Neural cell (in vitro differentiated cells): ENCODE measurements around the gene NSMF. TPM values are rescaled to one million over a fixed set of nuclear protein-coding genes. Genes with fewer than 3 reads are reported as not detected.

Source experiments
- H2AFZ ChIP-seq: fragments of 200-600, 300-800 bp; sonication (generic), shearing (Covaris generic); 2 replicates; pipeline ENCODE4 v1.6.0; 2014; ENCODE audit warnings: low read depth, mild to moderate bottlenecking, antibody characterized with exemption, low read length, moderate library complexity
- H3F3A ChIP-seq: fragments of 200-600 bp; shearing (Covaris generic); 2 replicates; pipeline ENCODE4 v1.6.1; 2016; ENCODE audit warnings: mild to moderate bottlenecking, moderate library complexity, mixed read lengths, antibody characterized with exemption, low read length; ENCODE audit not compliant: insufficient read depth, poor library complexity, severe bottlenecking
- H3K27ac ChIP-seq: fragments of 200-600, 300-800 bp; sonication (generic), shearing (Covaris generic); 2 replicates; pipeline ENCODE4 v1.5.1; 2014; ENCODE audit warnings: mild to moderate bottlenecking, low read length, moderate library complexity
- H3K27me3 ChIP-seq: fragments of 300-800, 200-600 bp; sonication (generic), shearing (Covaris generic); 2 replicates; pipeline ENCODE4 v1.6.0; 2014; ENCODE audit warnings: mild to moderate bottlenecking, low read depth, low read length, moderate library complexity; ENCODE audit not compliant: insufficient read depth
- H3K36me3 ChIP-seq: fragments of 300-800, 200-600 bp; sonication (generic), shearing (Covaris generic); 2 replicates; pipeline ENCODE4 v1.5.1; 2014; ENCODE audit warnings: mild to moderate bottlenecking, antibody characterized with exemption, low read length, moderate library complexity; ENCODE audit not compliant: insufficient read depth
- H3K4me2 ChIP-seq: fragments of 300-800, 200-600 bp; sonication (generic), shearing (Covaris generic); 2 replicates; pipeline ENCODE4 v1.6.0; 2014; ENCODE audit warnings: mild to moderate bottlenecking, low read length
- H3K4me3 ChIP-seq: fragments of 300-800, 200-600 bp; sonication (generic), shearing (Covaris generic); 2 replicates; pipeline ENCODE4 v1.5.1; 2014; ENCODE audit warnings: mild to moderate bottlenecking, low read length, moderate library complexity
- H3K79me2 ChIP-seq: fragments of 200-600 bp; shearing (Covaris generic); replicated peaks from 2 replicates; pipeline ENCODE4 v1.6.0; 2014; ENCODE audit warnings: mild to moderate bottlenecking, low read length, moderate library complexity; ENCODE audit not compliant: insufficient read depth
- H3K9ac ChIP-seq: fragments of 300-800, 200-600 bp; sonication (generic), shearing (Covaris generic); 2 replicates; pipeline ENCODE4 v1.6.1; 2016; ENCODE audit warnings: mild to moderate bottlenecking, low read length, mixed read lengths
- H3K9me2 ChIP-seq: fragments of 200-600 bp; shearing (Covaris generic); 2 replicates; pipeline ENCODE4 v1.6.1; 2016; ENCODE audit warnings: mild to moderate bottlenecking, low read length, mixed read lengths; ENCODE audit not compliant: insufficient read depth
- H3K9me3 ChIP-seq: fragments of 200-600, 300-800 bp; sonication (generic), shearing (Covaris generic); 2 replicates; pipeline ENCODE4 v1.6.1; 2016; ENCODE audit warnings: mild to moderate bottlenecking, mixed run types, low read length, moderate library complexity, mixed read lengths
- H4K20me1 ChIP-seq: fragments of 200-600 bp; shearing (Covaris generic); 2 replicates; pipeline ENCODE4 v1.6.1; 2016; ENCODE audit warnings: mild to moderate bottlenecking, mixed run types; ENCODE audit not compliant: insufficient read depth
- EP300 ChIP-seq: fragments of 450-650 bp; conservative IDR thresholded peaks from 2 replicates; pipeline ENCODE4 v1.6.1; 2014; ENCODE audit warnings: antibody characterized with exemption, mild to moderate bottlenecking, moderate library complexity; ENCODE audit not compliant: poor library complexity, severe bottlenecking
- EZH2 ChIP-seq: fragments of 200-600, 300-800 bp; shearing (Covaris generic), sonication (generic); IDR thresholded peaks from 2 replicates; pipeline ENCODE4 v1.6.1; 2014; ENCODE audit warnings: antibody characterized with exemption, low read length, borderline replicate concordance, mild to moderate bottlenecking; ENCODE audit not compliant: insufficient read depth, poor library complexity, severe bottlenecking
- MXI1 ChIP-seq: fragments of 450-650 bp; conservative IDR thresholded peaks from 2 replicates; pipeline ENCODE4 v1.6.1; 2014; ENCODE audit warnings: antibody characterized with exemption, mild to moderate bottlenecking; ENCODE audit not compliant: poor library complexity, severe bottlenecking
- POLR2AphosphoS5 ChIP-seq: IDR thresholded peaks from 2 replicates; pipeline ENCODE4 v1.6.1; 2012
- RAD21 ChIP-seq: fragments of 450-650 bp; conservative IDR thresholded peaks from 2 replicates; pipeline ENCODE4 v1.6.1; 2014; ENCODE audit warnings: antibody characterized with exemption, mild to moderate bottlenecking, moderate library complexity
- SMC3 ChIP-seq: fragments of 450-650 bp; conservative IDR thresholded peaks from 2 replicates; pipeline ENCODE4 v1.6.1; 2014; ENCODE audit warnings: antibody characterized with exemption, mild to moderate bottlenecking, moderate library complexity; ENCODE audit not compliant: poor library complexity
- TAF1 ChIP-seq: IDR thresholded peaks from 2 replicates; pipeline ENCODE4 v1.6.1; 2012; ENCODE audit warnings: low read depth
- polyA plus RNA-seq: library from polyadenylated mRNA; depleted of rRNA; stranded (reverse); fragments of >200 nt; gene quantifications from 2 replicates; pipeline ENCODE4 v1.2.3, GENCODE V29; 2014
- TF ChIP-seq, protein P1 (sequence below): fragments of 450-650 bp; IDR thresholded peaks from 2 replicates; pipeline ENCODE4 v1.5.1; 2014; ENCODE audit warnings: antibody characterized with exemption, mild to moderate bottlenecking, moderate library complexity; ENCODE audit not compliant: poor library complexity, severe bottlenecking
- TF ChIP-seq, protein P2 (sequence below): IDR thresholded peaks from 2 replicates; pipeline ENCODE4 v1.6.1; 2012; ENCODE audit warnings: borderline replicate concordance

Gene NSMF
- polyA plus RNA-seq, 1 donor from 2014 or later = 51.2 TPM

- Histone ChIP-seq H3K36me3 (no peaks in the 10 kb centered on the region), H3K79me2 (no peaks in the 10 kb centered on the region), H3K9me2 (no peaks in the 10 kb centered on the region), H3K4me2 (no peak overlapping the region), H3K9me3 (no peaks in the 10 kb centered on the region), H4K20me1 (no peaks in the 10 kb centered on the region), H3K27ac (no peak overlapping the region), H3K27me3 (no peaks in the 10 kb centered on the region), H3F3A (no peaks in the 10 kb centered on the region), H3K4me3 (no peak overlapping the region), H3K9ac (no peak overlapping the region), H2AFZ (no peak overlapping the region)
- TF ChIP-seq EP300 (no peak), TAF1 (no peak), SMC3 (no peak), POLR2AphosphoS5 (no peak), MXI1 (no peak), RAD21 (no peak), EZH2 (no peak)
- TF ChIP-seq, protein P1, sequence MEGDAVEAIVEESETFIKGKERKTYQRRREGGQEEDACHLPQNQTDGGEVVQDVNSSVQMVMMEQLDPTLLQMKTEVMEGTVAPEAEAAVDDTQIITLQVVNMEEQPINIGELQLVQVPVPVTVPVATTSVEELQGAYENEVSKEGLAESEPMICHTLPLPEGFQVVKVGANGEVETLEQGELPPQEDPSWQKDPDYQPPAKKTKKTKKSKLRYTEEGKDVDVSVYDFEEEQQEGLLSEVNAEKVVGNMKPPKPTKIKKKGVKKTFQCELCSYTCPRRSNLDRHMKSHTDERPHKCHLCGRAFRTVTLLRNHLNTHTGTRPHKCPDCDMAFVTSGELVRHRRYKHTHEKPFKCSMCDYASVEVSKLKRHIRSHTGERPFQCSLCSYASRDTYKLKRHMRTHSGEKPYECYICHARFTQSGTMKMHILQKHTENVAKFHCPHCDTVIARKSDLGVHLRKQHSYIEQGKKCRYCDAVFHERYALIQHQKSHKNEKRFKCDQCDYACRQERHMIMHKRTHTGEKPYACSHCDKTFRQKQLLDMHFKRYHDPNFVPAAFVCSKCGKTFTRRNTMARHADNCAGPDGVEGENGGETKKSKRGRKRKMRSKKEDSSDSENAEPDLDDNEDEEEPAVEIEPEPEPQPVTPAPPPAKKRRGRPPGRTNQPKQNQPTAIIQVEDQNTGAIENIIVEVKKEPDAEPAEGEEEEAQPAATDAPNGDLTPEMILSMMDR = no peak
- TF ChIP-seq, protein P2, sequence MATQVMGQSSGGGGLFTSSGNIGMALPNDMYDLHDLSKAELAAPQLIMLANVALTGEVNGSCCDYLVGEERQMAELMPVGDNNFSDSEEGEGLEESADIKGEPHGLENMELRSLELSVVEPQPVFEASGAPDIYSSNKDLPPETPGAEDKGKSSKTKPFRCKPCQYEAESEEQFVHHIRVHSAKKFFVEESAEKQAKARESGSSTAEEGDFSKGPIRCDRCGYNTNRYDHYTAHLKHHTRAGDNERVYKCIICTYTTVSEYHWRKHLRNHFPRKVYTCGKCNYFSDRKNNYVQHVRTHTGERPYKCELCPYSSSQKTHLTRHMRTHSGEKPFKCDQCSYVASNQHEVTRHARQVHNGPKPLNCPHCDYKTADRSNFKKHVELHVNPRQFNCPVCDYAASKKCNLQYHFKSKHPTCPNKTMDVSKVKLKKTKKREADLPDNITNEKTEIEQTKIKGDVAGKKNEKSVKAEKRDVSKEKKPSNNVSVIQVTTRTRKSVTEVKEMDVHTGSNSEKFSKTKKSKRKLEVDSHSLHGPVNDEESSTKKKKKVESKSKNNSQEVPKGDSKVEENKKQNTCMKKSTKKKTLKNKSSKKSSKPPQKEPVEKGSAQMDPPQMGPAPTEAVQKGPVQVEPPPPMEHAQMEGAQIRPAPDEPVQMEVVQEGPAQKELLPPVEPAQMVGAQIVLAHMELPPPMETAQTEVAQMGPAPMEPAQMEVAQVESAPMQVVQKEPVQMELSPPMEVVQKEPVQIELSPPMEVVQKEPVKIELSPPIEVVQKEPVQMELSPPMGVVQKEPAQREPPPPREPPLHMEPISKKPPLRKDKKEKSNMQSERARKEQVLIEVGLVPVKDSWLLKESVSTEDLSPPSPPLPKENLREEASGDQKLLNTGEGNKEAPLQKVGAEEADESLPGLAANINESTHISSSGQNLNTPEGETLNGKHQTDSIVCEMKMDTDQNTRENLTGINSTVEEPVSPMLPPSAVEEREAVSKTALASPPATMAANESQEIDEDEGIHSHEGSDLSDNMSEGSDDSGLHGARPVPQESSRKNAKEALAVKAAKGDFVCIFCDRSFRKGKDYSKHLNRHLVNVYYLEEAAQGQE = no peak
Observed at GRCh38 chr9:137429546-137429890, 29.6 kb downstream of the NSMF start.

DNA sequence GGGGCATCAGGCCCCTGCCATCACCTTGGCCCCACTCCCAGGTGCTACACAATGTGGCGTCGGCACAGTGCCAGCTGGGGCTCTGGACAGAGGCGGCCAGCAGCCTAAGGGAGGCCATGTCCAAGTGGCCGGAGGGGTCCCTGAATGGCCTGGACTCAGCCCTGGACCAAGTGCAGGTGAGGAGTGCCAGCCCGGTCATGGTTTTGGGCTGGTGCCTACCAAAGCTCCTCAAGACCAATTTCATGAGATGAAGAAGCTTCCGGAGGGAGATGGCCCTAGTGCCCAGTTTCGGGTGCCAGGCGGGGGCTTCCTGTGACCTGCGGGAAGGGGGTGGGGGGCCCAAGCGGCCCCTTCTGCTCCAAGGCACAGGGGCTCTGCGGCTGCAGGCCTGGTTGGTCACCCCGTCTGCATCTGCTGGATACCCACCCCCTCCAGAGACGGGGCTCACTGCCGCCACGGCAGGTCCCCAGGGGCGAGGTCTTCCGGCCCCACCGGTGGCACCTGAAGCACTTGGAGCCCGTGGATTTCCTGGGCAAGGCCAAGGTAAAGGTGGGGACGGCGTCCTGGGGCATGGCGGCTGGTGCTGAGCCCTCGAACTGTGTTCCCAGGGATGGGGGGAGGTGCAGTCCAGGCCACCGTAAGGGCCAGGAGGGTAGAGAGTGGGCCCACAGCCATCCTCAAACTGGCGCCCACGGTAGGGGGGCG, 30.1 kb downstream of the NSMF start:
- no peak overlapping the region for H3K9ac ChIP-seq
- no peaks in the 10 kb centered on the region for H3K9me3 ChIP-seq
- H3K27ac ChIP-seq = no peak overlapping the region
- H4K20me1 ChIP-seq = no peaks in the 10 kb centered on the region
- no peaks in the 10 kb centered on the region for H3K36me3 ChIP-seq
- no peak overlapping the region for H3K4me2 ChIP-seq
- H3K4me3 ChIP-seq = no peak overlapping the region
- no peaks in the 10 kb centered on the region for H3K79me2 ChIP-seq
- no peaks in the 10 kb centered on the region for H3K9me2 ChIP-seq
- H3K27me3 ChIP-seq = no peaks in the 10 kb centered on the region
- H3F3A ChIP-seq = no peaks in the 10 kb centered on the region
- TF ChIP-seq, protein P2 = no peak
- no peak for TF ChIP-seq MXI1
- no peak for TF ChIP-seq POLR2AphosphoS5
- TF ChIP-seq RAD21 = no peak
- TF ChIP-seq, protein P1 = no peak
- no peak for TF ChIP-seq TAF1
- no peak for TF ChIP-seq EZH2
- TF ChIP-seq SMC3 = no peak
- no peak for TF ChIP-seq EP300
- H2AFZ ChIP-seq = no peak overlapping the region
